ENCODE data around the gene TRAF3IP1.
A peak's percentile ranks its signal among the peaks of the same experiment; 100 is the strongest.
"Not testable (repeated sequence)": the region's sequence is repeated elsewhere in the genome, so short reads cannot be mapped to it uniquely, and the experiment has no call there.

The TRAF3IP1 gene, protein sequence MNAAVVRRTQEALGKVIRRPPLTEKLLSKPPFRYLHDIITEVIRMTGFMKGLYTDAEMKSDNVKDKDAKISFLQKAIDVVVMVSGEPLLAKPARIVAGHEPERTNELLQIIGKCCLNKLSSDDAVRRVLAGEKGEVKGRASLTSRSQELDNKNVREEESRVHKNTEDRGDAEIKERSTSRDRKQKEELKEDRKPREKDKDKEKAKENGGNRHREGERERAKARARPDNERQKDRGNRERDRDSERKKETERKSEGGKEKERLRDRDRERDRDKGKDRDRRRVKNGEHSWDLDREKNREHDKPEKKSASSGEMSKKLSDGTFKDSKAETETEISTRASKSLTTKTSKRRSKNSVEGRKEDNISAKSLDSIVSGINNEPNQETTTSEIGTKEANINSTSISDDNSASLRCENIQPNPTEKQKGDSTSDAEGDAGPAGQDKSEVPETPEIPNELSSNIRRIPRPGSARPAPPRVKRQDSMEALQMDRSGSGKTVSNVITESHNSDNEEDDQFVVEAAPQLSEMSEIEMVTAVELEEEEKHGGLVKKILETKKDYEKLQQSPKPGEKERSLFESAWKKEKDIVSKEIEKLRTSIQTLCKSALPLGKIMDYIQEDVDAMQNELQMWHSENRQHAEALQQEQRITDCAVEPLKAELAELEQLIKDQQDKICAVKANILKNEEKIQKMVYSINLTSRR

GRCh38 chr2:238320246-238320647, at the start of gene TRAF3IP1:
TSS of gene TRAF3IP1 (plus strand) at chr2:238320518. CDS start at chr2:238320663, 145 bp downstream.
- peak; percentile 89 for DNase-seq

DNA sequence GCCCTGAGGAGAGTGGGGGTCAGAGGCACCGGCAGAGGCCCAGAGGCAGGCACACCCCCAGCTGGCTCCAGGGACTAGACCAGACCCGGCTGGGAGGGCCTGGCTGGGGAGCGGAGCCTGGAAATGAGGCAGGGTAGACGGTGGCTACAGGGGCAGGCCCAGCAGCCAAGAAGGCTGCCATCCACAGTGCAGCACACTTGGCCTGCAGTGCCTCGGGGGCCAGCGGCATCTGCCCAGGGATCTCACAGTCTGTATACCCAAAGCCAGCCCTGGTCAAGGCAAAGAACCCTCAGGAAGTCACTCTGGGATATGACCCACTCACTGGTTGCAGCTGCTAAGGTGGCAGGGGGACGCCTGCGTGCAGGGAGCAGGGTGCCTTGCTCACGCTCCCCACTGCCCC, 49.7 kb upstream of the TRAF3IP1 start:
- no peak for DNase-seq

DNA sequence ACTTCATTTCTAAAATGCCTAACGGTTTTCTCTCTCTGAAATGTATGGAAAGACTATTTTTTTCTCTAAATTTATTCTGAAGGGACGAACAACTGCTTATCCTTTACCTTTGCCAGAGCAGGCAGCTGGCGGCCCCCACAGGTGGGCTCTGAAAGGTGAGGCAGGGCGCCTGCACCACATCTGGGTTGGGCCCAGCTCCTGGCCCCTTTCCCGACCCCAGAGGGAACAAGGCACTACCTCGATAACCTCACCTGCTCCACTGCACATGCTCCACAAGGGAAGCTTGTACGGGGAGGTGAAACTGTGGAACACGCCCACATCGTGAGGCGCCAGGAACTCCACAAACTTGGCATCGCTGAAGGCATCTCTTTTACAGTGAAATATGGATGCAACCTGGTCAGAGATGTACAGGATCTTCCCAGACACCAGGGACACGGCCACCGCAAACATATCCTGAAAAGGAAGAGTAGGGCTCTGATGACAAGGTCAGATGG, 49.2 kb upstream of the TRAF3IP1 start:
- no peak for DNase-seq

GRCh38 chr2:238271686-238272085, 48.6 kb upstream of the TRAF3IP1 start:
- not testable (repeated sequence) for DNase-seq

DNA sequence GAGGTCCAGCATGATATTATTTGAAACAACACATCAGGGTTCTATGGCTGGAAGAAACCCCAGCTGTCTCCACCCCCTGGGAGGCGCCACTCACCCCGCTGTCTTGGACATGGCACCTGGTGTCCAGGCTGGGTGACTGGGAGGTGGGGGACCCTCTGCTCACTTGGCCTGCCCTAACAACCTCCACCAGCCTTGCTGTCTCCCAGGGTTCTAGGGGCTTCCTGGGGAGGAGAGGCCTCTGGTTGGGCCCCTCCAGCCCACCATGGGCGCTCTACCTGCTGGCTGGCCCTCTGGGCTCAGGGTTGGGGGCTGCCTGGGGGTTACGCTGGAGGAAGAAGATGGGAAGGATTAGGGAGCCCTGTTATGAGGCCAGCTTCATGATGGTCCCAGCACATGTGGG, 48.2 kb upstream of the TRAF3IP1 start:
- no peak for DNase-seq

DNA sequence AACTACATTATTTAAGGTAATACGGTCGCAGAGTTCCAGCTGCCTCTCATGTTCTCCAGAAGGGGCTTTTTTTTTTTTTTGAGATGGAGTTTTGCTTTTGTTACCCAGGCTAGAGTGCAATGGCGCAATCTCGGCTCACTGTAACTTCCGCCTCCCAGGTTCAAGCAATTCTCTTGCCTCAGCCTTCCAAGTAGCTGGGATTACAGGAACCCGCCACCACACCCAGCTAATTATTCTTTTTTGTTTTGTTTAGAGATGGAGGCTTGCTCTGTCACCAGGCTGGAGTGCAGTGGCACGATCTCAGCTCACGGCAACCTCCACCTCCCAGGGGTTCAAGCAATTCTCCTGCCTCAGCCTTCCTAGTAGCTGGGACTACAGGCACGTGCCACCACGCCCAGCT, 46.9 kb upstream of the TRAF3IP1 start:
- not testable (repeated sequence) for DNase-seq

- no peak for DNase-seq
Measured at GRCh38 chr2:238274152-238274865, 46.0 kb upstream of the TRAF3IP1 start.

GRCh38 chr2:238277695-238278094, 42.6 kb upstream of the TRAF3IP1 start:
- DNase-seq: no peak

DNA sequence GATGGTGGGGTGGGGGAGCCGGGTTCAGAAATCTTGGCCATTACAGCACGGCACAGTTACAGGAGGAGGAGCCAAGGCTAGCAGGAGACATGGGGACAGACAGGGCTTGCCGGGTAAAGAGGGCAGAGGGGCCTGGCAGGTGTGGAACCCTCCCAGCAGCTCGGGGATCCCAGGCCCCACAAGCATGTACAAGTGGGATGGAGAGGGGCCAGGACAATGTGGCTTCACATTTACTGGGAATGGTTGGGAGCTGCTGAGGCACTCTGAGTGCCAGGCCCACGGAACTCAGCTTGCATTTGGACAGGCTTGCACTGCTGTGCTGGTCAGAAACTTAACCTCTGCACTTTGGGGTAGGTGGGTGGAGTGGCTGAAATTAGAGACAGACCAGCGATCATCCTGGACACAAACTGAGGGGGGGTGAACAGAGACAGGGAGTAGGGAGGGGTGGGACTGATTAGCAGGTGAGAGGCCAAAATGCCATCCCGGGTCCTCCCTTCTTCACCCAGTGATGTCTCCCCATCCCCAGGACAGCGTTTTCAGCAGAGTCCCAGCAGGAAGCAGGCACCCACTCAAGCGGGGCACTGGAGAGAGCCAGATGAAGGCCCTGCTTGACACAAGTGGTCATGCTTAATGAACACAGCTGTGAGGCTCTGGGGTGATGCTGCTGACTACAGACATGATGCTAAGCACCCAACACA, 41.5 kb upstream of the TRAF3IP1 start:
- no peak for DNase-seq

DNA sequence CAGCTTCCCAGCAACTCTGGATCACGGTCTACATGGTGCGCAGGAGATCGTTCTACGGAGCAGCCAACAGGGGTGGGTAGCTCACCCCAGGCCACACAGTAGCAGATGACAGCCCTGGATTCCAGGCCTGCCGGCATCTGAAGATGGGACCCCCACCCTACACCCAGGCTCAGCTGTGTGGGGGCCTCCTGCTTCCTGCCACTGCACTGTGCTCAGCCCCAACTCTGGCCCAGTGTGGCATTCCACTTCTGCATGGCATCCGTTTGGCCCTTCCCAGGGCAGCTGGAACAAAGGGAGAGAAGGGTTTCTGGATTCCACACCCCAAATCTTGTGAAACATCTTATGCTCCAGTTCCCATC, 41.0 kb upstream of the TRAF3IP1 start:
- no peak for DNase-seq

DNA sequence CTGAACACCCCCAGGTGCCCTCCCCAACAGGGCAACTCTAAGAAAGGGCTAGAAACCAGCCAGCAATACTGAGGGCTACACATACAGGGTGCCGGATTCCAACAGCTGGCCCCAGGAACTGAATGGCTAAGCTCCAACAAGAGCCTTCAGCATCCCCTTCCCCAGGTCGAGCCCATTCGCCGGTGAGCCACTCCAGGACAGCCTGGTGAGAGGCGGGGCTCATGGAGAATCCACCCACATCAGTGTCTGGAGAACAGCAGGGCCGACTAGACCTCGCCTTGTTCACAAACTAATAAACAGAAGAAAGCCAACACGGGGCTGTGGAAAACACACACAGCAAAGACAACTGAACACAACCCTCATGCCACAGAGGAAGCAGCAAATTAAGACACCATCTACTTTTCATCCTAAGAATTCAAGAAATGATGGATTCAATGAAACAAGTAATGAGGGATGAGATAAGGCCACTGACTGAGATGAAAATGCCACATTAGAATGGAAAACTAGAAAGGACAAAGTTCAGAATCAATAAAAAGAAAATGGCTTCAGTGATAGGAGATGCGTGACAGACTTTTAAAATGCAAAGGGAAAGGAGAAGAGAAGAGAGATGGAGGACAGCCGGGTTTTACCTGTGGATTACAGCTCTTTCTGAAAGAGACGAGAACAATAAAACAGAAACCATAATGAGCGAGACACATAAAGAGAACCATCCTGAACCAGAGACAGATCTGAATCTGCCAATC, 40.1 kb upstream of the TRAF3IP1 start:
- no peak for DNase-seq

- DNase-seq: no peak
Measured at GRCh38 chr2:238281826-238282480, 38.4 kb upstream of the TRAF3IP1 start.

- no peak for DNase-seq
Measured at GRCh38 chr2:238282861-238283738, 37.2 kb upstream of the TRAF3IP1 start.

DNA sequence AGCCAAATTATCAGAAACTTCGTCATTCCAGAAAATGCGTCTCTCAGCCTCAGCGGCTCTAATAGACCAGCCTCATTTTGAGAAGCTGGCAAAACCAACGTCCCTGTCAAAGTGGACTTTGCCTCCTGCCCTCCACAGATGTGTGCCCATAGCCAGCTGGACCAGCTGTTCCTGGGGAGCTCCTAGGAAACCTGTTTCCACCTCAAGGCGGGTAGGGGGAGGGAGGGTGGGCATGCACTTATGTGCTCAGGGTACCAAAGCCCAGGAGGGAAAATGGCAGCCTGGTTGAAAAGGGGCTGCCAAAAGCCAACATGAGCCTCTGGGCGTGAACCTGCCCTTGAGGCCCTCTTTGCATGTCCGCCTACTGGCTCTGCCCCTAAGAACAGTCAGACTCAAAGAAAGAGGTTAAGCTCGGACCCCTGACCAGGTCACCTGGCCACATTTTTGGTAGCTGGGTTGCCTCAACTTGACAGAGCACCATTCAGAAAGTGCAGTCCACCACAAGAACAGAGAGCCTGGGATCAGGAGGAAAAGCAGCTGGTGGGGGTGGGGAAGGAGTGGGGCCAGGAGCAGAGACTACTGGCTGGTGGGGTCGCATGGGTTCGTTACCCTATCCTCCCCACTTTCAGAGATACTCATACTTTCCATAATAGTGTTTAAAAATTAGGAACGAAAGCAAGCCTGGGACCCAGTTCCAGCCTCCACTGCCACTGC, 35.4 kb upstream of the TRAF3IP1 start:
- no peak for DNase-seq

- DNase-seq: peak; percentile 72
Measured at GRCh38 chr2:238285653-238286082, 34.6 kb upstream of the TRAF3IP1 start.

DNA sequence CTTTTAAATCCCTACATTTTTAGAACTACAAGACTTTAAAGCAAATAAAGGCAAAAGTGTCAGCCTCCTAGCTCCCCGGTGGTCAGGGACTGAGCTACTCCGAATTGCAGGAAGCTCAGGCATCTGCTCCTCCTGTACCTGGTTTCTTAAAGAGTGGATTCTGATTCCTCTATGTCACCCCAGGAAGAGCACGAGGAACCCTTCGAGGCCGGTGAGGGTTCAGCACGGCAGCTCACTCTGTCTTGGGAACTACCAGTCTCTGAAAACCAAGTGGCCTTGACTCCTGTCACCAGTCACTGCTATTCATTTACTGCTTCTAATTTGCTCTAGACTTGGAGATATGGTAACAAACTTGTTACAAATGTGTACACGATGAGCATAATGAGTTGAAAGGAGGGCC, 34.2 kb upstream of the TRAF3IP1 start:
- DNase-seq: no peak

DNA sequence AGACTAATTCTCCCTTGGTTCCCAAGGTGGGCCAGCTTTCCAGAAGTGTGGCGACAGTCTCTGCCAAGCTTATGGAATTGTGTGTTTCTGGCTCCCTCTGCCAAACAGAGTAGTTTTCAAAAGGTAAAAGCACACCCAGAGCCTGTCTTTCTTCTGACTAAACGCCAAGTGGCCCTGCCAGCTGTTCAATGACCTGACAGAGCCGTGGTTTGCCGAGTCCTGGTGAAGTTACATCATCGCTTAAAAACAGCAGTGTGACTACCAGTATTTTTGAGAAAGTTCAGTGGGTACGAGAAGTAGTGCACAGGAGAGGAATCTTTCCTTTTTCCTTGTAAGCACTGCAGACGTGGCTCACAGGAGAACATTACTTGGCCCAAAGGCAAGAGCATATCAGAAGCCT, 33.8 kb upstream of the TRAF3IP1 start:
- DNase-seq: no peak

DNA sequence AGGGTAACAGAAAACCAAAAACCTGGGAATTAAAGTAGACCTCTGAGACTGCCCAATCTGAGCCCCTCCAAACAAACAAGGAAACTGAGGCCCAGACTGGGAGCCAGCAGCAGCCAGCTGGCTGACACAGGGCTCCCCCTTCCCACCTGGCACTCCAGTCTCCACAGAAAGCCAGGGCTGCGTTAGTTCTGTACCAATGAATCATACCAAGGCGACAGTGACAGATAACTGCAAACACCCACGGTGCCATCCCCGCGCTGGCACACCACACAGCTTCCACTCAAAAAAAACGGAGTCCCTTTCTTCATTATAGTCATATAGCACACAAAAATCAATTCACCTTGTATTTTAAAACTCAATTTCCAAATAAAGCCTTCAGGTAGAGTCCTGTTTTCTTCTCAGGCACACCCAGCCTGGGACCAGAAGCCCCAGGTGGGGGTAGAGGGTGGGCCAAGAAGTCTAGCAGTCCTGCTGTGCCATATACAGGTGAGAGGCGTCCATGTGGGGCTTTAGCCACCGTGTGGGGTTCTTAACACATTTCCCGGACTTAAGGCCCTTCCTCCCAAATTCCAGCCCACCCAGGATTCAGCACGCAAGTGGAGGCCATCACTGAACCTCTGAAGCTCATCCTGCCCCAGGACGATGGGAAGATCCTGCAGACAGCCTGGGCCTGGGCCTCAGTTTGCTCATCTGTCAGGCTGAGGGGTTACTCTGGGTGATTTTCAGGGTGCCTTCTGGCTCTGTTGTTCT, 33.2 kb upstream of the TRAF3IP1 start:
- no peak for DNase-seq
